HFF-Myc (cell line): ENCODE data around the gene ATG9A.
A peak's percentile ranks its signal among the peaks of the same experiment; 100 is the strongest.

Experiments
- DNase-seq: peaks from one replicate; pipeline ENCODE4 v3.0.0-alpha.2; 2011; ENCODE audit warnings: low read depth; ENCODE audit errors: extremely low read depth
- H3K4me3 ChIP-seq: replicated peaks from 2 replicates; pipeline ENCODE4 v1.5.1; 2011; ENCODE audit warnings: low read depth, mild to moderate bottlenecking, control low read depth, low read length
- CTCF ChIP-seq: IDR thresholded peaks from 2 replicates; pipeline ENCODE4 v1.5.1; 2012; ENCODE audit warnings: mild to moderate bottlenecking, low read depth, low read length, control low read depth; ENCODE audit errors: missing control alignments

The ATG9A gene

DNA sequence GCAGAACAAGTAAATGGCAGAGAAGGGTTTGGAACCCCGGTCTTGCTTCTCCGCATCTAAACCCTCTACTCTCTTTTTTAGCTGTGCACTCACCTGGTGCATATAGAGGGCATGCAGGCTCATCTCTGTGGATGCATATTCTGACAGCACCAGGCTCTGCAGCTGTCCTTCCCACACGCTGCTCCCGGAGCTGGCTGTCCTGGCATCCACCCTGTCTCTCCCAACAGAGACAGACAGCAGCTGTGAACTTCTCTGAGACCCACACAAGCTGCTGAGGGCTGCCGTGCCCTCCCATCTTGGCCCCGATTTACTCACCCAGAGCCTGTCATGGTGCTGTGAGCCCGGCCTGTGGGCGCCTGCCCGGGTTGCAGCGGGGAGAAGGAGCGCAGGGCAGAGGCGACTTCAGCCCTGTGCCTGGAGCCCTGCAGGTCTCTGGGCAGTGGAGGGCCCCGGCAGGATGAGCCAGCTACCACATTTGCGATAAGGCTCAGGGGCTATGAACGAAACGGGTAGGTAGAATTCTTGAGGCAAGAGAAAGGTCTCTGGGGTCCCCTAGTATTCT lies 7.4 kb downstream of the ATG9A start:
- H3K4me3 ChIP-seq: no peak overlapping the region
- TF ChIP-seq CTCF: no peak
- DNase-seq: no peak

DNA sequence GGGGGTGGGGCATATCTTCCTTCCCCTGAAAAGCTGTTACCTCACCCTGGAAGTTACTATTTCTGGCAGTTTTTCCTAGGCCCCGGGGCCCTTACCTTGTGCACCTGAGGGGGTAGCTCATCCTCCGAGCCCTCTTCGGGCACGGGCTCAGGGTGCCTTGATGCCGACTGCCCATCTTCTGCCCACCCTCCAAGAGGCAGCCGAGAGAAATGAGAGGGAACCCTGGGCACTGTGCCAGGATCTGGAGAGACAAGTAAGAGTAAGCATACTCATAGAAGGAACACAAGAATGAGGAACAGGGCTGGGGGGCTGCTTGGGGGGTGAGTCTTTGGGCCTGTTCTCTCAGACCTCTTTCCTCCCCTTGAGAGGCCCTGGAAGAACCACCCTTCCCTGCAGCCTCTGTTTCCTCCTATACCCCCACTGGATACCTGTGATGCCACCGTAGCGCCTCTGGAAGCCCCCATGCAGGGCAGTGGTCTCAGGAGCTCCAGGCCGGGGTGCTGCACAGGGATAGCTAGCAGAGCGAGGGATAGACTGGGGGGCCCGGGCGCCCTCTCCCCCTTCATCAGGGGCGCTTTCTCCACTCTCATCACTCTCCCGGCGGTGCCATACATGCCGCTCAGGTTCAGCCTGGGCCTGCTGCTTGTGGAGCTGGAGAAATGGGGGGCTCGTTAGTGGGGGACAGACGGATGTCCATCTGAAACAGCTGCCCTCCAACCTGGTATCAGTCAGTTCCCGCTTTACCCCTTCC lies 8.6 kb downstream of the ATG9A start:
- H3K4me3 ChIP-seq: no peak overlapping the region
- no peak for DNase-seq
- no peak for TF ChIP-seq CTCF

GRCh38 chr2:219219784-219220532 lies 9.5 kb downstream of the ATG9A start:
- no peak for DNase-seq
- no peak for TF ChIP-seq CTCF
- no peak overlapping the region for H3K4me3 ChIP-seq

GRCh38 chr2:219218732-219219701 lies 10.4 kb downstream of the ATG9A start, which contains the start of gene ABCB6:
Gene ABCB6 (minus strand): TSS chr2:219218958. CDS start chr2:219218673, 285 bp downstream.
- H3K4me3 ChIP-seq: peak within 1 kb of the TSS; percentile 60
- DNase-seq: no peak
- TF ChIP-seq CTCF: no peak

GRCh38 chr2:219218217-219218731 lies 11.2 kb downstream of the ATG9A start:
- DNase-seq: no peak
- TF ChIP-seq CTCF: no peak
- H3K4me3 ChIP-seq: peak overlapping the region; percentile 60

- DNase-seq: no peak
- TF ChIP-seq CTCF: no peak
- no peak overlapping the region for H3K4me3 ChIP-seq
Observed at GRCh38 chr2:219216535-219216915, 12.9 kb downstream of the ATG9A start.
